Erythroblast (primary cell): ENCODE results near the gene ZNF879.

Experiments
- DNase-seq, 2 experiments: peaks; one replicate each; lab custom pipeline; 2025; lab: John Stamatoyannopoulos, UW
- GATA1 ChIP-seq: IDR thresholded peaks from 2 replicates; pipeline ENCODE4 v1.6.1; 2011; ENCODE audit warnings: low read depth, mild to moderate bottlenecking, control low read depth, low read length, moderate library complexity
- POLR2A ChIP-seq: IDR thresholded peaks from 2 replicates; pipeline ENCODE4 v1.6.1; 2011; ENCODE audit warnings: mild to moderate bottlenecking, low read length

Gene ZNF879

DNA sequence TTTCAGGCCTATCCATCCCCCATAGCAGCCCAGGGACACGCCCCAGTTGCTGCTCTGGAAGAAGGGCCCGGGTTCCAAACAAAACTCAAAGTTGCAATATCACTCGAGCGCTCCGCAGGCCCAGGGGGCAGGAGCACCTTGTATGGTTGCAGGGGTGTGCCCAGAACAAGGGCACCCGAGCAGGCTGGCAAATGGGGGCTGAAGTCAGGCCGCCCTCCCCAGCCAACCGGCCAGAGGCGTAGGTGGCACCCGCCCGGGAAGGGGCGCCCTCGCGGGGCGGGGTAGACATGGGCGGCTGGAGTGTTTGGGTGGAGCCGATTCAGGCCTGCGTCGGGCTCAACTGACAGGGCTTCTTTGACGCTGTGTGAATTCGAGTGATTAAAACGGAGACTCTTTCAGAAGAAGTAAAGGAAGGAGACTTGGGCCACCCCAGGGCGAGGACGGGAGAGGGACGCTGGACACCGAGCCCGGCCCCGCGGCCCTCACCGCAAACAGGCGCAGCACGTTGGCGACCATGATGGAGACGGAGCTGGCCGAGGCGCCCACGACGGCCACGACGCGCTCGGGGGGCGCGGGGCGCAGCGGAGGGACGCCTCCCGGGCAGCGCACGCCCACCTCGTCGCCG is 29.5 kb upstream of the ZNF879 start:
- DNase-seq: no peak
- TF ChIP-seq GATA1 (no peak), POLR2A (no peak)

DNA sequence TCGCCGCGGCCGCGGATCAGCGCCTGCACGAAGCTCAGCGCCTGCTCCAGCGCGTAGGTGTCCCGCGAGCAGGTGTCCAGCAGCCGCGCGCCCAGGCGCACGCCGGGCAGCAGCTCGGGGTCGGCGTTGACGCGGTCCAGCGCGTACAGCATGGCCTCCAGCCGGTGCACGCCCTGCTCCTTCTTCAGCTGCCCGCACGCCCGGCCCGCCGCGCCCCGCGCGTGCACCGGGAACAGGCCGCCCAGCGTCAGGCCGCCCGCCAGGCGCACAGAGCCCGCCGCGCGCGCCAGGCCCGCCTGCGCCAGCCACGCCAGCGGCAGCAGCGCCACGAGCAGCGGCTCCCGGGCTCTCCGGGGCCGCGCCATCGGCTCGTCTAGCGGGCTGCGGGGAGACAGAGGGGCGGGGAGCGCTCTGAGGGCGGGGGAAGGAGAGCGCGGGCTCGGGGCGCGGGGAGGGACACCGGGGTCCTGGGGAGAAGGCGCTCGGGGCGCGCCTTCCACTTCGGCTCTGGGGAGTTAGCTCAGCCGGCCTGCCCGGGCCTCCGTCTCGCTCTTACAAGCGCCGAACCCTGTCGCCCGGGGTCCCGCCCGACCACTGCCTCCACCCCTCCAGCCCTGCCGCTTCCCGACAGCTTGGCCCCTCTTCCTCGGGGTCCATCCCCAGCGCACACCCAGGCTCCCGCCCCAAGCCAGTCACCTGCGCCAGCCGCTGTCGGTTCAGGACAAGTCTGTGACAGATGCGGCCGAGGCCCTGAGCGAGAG is 28.8 kb upstream of the ZNF879 start, which contains the start of gene GRM6:
Gene GRM6, minus strand, starts transcription at position 741 of the 761 bp plus-strand sequence. Its CDS starts 376 bp downstream, at position 365.
- TF ChIP-seq GATA1 (no peak), POLR2A (no peak)
- no peak for DNase-seq

DNA sequence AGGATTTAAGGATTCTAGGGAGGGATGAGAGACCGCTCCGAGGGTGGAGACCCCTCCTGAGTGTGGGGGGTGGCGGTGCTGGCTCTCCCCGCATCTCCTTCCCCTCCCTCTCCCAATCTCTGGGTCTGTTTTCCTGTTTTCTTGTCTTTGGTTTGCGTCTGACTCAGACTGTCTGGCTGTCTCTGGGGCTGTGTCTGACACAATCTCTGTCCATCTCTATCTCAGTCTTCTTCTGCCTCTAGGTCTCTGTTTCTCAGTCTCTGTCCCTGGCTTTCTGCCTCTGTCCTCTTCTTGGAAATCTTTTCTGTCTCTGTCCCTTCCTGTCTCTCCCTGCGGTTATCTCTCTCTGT is 28.3 kb upstream of the ZNF879 start:
- DNase-seq: no peak
- no peak for TF ChIP-seq GATA1
- TF ChIP-seq POLR2A: no peak

DNA sequence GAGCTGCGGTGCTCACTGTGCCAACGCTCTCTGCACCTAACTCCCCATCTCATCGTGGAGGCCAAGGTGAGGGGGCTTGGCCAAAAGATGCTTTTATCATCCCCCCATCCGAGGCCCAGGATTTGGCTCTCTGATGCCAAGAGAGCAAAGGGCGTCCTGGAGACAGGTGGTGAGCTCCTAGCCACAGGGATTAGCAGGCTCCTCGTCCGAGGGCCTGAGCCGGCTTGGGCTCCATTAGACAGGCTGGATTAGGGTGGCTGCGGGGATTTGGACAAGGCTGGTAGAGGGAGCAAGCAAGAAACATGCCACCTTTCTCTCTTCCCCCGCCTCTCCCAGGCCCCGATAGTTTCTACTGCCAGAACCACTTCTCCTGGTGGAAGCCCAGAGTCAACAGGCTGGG is 27.4 kb upstream of the ZNF879 start:
- no peak for TF ChIP-seq POLR2A
- TF ChIP-seq GATA1: no peak
- DNase-seq: no peak

DNA sequence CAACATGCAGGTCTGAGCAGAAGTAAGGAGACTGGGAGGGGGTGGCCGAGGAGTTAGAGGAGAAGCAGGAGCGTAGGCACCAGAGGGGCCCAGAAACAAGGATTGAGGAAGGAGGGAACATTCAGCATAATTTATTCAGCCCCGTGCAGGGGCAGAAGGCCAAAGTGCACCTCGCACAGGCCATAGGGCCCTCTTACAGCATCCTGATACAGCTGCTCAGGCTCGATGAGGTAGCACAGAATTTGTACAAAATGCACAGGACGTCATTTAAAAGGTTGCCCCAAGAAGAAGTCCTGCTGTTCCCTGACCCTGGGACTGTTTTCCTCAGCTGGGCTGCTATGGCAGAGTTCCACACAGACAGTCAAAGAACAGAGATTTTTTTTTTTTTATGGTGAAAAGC is 26.4 kb upstream of the ZNF879 start:
- TF ChIP-seq GATA1 (no peak), POLR2A (no peak)
- DNase-seq: no peak

DNA sequence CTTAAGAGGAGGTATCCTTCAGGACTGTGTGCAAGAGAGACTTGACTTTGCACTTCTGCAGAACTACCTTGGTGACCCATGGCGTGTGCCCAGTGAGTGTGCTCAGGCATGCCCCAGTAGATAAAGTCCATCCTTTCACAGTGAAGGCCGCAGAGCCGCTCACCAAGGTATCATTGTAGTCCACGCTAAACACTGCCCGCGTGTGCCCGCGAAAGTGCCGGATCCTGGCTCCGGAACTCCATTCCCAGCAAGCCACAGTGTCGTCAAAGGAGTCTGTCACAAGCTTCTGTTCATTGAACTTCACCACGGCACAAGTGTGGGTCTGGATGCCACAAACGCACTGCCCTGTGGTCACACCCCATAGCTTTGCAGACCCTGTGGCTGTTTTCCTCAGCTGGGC is 25.2 kb upstream of the ZNF879 start:
- TF ChIP-seq GATA1: no peak
- TF ChIP-seq POLR2A: no peak
- no peak for DNase-seq

DNA sequence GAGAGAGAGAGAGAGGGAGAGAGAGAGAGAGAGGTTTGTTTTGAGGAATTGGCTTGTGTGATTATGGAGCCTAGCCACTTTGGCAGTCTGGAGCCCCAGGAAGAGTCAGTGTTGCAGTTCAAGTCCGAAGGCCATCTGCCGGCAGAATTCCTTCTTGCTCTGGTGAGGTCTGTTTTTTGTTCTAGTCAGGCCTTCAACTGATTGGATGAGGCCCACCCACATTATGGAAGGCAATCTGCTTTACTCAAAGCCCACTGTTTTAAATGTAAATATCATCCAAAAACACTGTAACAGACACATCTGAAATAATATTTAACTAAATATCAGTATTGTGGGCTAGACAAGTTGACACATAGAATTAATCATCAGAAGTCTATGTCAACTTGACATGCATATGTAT is 17.0 kb upstream of the ZNF879 start:
- DNase-seq: no peak
- TF ChIP-seq POLR2A (no peak), GATA1 (no peak)

DNA sequence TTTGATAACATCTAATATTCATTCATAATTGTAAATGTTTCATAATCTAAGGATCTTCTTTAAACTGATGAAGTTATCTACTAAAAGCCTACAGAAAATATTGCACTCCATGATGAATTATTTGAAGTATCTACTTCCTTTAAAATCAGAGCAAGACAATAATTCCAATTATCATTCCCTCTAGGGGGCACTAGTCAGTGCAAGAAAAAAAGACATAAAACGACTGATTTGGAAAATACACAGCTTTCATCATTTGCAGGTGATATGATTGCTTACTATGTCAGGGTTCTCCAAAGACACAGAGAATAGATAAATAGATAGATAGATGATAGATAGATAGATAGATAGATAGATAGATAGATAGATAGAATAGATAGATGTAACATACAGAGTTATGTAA is 14.9 kb upstream of the ZNF879 start:
- DNase-seq: no peak
- TF ChIP-seq POLR2A (no peak), GATA1 (no peak)

DNA sequence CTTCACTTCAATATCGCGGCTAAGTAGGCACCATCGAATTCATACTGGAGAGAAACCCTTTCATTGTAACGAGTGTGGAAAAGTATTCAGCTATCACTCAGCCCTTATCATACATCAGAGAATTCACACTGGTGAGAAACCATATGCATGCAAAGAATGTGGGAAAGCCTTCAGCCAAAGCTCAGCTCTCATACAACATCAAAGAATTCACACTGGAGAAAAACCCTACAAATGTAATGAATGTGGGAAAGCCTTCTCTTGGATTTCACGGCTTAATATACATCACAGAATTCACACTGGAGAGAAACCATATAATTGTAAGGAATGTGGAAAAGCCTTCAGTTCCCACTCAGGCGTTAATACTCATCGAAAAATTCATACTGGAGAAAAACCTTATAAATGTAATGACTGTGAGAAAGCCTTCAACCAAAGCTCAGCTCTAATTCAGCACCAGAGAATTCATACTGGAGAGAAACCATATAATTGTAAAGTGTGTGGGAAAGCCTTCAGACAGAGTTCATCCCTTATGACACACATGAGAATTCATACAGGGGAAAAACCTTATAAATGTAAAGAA is 9.5 kb downstream of the ZNF879 start:
- no peak for DNase-seq
- TF ChIP-seq GATA1 (no peak), POLR2A (no peak)

DNA sequence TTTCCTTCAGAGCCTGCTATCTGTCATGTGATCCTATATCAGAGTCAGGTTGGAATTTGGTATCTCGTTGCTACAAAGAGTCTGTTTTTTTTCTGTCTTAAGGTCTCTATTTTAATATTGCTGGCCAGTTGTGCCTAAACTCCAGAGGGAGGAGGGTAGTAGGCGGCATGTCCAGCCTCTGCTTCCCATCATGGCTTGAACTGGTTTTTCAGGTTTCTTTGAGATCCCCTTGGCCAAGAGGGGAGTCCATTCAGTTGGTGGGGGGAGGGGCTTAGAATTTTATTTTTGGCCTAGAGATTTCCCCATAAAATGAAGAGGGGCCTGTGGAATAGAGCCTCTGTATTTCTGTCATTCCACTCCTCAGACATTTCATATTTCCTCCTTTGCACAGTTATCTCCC is 21.2 kb downstream of the ZNF879 start:
- DNase-seq: no peak
- no peak for TF ChIP-seq POLR2A
- TF ChIP-seq GATA1: no peak

DNA sequence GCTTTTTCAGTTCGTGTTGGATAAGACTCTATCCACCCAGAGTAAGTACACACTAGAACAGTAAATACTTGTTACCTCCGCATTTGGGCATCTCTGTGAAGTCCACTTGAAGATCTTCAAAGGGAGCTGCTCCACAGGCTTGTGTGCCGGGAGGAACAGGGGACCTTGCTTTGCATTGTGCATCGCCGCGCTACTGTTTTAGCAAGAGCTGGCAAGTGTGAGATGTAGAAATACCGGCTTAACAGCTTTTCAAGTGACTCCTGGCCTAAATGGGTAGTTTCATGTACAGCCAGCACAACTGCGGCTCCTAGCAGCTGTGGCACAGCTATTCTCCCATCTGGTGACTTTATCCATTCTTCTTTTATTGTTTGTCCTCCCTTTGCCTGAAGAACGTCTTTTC is 28.2 kb downstream of the ZNF879 start:
- no peak for DNase-seq
- TF ChIP-seq GATA1 (no peak), POLR2A (no peak)

DNA sequence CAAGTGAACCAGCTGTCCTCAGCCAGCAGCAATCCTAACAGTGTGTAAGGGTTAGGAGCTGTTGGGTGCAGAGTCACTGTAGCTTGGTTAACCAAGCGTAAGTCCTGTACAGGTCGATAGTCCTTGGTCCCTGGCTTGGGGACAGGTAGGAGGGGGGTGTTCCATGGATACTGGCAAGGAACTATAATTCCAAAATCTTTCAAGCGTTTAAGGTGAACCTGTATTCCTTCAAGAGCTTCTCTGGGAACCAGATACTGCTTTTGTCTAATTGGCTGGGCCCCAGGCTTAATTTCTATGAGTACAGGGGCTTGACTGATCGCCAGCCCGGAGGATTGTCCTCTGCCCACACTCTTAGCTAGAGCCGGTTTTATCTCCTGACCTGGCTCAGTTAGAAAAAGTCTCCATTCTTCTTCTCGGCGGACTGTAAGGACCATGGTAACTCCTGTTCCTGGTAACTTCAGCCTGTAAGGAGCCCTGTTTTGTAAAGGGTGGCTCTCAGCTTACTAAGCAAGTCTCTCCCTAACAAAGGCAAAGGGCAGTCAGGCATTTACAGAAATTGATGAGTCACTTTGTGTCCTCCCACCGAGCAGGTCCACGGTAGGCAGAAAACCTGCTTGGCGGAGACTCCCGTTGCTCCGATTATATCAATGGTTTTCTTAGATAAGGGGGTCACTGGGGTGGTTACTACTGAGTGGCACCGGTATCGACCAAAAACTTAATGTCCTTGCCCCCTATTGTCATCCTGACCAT is 30.6 kb downstream of the ZNF879 start:
- no peak for TF ChIP-seq GATA1
- TF ChIP-seq POLR2A: no peak

DNA sequence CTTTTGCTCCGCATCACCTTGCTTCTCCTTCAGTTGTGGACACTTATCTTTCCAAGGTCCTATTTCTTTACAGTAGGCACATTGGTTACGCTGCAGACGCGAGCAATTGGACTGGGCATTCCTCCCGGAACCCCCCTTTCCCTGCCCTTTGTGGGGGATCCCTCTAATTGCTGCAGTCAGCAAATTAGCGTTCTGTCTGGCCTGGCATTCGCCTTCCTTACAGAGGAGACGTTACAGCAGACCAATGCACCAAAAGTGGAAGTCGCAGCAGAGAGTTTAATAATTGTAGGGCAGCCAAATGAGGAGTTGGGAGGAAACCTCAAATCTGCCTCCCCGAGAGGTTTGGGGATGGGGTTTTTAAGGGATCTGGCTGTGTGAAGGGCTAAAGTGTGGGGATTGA is 31.3 kb downstream of the ZNF879 start:
- TF ChIP-seq POLR2A (no peak), GATA1 (no peak)
- no peak for DNase-seq

More for the DNA sequence above, 30.6 kb downstream of the ZNF879 start:
- no peak for DNase-seq

DNA sequence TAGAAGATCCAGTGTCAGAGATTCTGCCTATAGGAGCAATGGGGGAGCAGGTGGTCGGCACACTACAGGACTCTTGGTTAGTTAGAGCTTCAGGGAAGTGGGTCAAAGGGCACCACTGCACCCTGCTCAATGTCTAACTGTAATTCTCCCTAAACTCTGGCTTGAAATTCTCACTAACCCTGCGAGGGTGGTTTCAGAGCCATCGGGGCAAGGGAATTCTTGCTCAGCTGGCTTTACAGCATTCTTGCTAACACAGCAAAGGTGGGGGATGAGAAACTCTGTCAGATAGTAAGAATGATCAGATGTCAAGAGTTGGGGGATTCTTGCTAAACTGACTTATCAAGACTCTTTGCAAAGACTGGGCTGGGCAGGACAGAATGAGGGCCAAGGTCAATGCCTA is 31.8 kb downstream of the ZNF879 start:
- DNase-seq: no peak
- TF ChIP-seq GATA1 (no peak), POLR2A (no peak)
